CD4-positive, alpha-beta T cell treated with Interleukin-15 for 1 hour (primary cell): ENCODE data around the gene PPP2R5D.

Experiments used
- DNase-seq: peaks from one replicate; pipeline ENCODE4 v3.0.0-alpha.2; 2020

The PPP2R5D gene

DNA sequence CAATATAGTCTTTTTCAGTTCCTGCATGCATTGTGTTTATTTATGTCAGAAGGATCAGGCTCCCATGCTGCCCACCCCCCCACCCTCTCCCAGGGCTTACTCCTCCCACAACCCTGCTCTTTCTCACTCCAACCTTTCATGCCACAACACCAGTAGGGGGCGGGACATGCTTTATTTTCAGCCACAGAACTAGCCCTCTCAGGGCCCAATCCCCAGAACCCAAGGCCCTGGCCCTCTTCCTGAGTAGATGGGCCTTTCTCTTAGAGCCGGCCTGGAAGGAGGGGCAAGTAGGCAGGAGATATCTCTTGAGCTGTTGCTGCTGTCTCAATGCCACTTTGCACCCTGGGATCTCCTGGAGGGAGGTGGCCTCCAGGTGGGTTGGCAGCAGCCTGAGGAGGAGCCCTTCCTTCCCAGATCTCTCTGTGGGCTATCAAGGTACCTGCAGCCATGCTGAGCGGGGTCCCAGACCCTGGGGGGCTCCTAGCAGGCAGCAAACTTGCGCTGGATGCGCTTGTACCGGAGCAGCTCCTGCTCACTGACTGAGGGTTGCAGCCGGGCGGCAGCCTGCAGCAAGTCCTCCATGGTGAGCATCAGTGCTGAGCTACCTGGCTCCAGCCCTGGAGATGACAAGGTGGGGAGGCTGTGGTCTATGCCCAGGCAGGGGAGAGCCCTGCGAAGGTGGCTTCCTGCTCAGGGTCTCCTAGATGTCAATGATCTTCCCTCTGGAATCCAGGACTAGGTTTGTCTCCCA, 20.3 kb upstream of the PPP2R5D start:
- no peak for DNase-seq

DNA sequence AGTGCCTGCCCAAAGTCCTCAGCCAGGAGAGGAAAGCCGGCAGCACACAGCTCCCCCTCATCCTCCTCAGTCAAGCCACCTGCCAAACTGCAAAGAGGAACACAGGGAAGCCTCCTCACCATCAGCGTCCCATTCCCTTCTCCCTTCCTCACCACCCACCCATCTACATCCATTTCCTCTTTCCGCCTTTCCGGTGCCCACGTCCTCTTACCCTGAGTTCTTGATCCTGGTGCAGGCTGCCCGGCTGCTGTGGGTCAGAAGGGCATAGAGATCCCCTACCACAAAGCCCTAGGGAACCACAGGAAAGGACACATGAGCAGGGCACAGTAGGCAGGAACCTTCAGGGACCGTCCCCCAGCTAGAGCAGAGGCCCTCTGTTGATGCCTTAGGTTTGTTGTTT, 17.8 kb upstream of the PPP2R5D start:
- no peak for DNase-seq

GRCh38 chr6:42967228-42967627, 17.1 kb upstream of the PPP2R5D start:
- DNase-seq: no peak

DNA sequence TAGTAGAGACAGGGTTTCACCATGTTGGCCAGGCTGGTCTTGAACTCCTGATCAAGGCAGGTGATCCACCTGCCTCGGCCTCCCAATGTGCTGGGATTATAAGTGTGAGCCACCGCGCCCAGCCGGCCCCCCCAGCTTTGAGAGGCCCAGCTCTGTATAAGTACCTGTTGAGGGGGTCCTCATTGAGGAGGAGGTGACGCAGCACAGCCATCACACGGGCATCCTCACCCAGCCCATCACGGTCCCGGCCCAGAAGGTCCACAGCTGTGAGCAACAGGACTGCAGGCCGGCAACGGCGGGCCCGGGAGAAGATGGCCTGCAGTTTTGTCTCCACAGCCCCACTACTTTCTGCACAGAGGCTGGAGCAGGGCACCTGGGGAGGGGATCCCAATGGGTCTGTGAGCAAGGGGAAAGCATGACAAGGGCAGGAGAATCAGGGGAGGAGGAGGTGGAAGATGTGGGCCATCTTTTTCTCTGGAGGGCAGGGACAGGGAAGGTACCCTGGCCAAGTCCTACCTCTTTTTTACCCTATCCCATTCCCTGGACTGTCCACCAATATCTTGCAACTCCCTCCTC, 16.2 kb upstream of the PPP2R5D start:
- no peak for DNase-seq

DNA sequence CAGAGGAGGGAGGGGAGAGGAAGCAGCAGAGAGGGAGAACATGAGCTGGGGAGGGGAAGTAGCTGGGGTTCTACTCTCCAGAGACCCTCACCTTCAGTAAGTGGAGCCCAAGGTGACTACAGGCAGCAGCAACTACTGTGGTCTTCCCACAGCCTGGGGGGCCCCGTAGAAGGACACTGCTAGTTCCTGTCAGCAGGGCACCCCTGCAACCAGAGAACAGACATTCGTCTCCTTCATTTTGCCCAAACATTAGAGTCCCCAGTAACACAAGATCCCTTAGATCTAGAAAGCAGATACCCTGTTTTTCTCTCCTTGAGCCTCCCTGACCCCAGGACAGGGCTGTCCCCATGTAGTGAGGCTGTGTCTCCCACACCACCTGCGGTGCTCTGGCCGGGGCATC, 15.6 kb upstream of the PPP2R5D start:
- no peak for DNase-seq

- DNase-seq: no peak
Observed at GRCh38 chr6:42969431-42969830, 14.9 kb upstream of the PPP2R5D start.

- no peak for DNase-seq
Observed at GRCh38 chr6:42969934-42970333, 14.4 kb upstream of the PPP2R5D start.

- no peak for DNase-seq
Observed at GRCh38 chr6:42970871-42971612, 13.3 kb upstream of the PPP2R5D start.

DNA sequence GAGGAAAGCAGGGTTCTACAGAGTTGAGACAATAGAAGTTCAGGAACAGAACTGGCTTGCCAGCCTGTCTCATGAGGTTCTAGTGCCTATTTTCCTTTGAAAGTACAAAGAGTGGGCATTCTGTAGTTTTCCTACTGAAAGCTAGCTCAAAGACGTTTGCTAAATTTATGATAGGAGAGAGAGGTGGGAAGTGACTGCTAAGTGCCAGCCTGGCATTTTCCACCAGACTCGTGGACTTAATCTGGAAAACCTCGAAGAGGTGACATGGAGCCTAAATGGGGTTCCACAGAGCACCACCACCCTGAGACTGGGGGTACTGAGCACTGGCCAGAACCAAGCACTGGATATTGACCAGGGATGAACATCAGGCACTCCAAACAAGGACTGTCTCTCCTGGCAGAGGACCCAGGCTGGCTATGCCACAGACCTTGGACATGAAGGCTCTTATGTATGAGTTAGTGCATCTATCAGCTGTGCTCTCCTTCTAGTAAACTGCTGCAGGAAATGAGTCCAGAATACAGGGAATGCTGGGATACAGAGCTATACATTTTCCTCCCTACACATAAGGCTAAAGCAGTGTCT, 12.5 kb upstream of the PPP2R5D start:
- no peak for DNase-seq

- no peak for DNase-seq
Observed at GRCh38 chr6:42973926-42974325, 10.4 kb upstream of the PPP2R5D start.

DNA sequence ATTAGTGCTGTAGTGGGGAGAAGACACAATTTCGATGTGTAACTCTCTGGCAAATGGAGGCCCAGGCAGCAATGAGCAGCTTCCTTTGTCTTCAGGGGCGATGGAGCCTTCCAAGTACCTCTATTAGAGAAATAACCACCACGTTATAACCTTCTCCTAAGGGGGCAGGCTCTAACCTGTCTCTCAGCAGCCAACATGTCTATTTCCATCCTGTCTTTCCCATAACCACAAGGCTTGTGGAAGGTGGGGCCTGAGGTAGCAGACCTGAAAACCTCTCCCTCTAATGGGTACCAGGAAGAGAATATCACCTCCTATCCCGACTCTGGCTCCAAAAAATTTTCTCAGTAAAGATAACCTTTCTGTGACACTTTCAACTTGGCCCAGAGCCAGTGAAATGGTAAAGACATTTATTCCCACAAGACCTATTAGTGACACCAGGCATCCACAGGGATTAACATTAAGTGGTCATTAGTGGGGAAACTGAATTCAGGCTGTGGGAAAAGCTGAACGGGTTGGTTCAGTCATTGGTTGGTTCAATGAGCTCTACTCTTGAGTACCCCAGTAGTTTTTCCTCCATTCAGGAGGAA, 9.4 kb upstream of the PPP2R5D start:
- no peak for DNase-seq

DNA sequence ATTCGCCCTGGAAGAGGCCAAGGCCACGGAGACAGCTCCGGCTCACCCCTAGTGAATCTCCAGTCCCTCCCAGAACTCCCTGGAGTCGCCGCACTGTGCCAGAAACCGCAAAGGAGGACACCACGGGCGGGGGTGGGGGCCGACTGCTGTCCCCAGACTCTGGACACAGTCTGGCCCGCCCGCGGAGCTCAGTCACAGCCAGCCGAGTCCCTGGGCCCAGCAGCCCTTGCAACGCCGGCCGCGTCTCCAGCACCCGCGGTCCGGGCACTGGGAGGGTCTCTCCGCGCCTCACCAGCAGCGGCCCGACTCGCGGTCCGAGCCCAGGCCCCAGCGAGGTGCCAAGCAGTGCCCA, 5.9 kb upstream of the PPP2R5D start:
- DNase-seq: no peak

DNA sequence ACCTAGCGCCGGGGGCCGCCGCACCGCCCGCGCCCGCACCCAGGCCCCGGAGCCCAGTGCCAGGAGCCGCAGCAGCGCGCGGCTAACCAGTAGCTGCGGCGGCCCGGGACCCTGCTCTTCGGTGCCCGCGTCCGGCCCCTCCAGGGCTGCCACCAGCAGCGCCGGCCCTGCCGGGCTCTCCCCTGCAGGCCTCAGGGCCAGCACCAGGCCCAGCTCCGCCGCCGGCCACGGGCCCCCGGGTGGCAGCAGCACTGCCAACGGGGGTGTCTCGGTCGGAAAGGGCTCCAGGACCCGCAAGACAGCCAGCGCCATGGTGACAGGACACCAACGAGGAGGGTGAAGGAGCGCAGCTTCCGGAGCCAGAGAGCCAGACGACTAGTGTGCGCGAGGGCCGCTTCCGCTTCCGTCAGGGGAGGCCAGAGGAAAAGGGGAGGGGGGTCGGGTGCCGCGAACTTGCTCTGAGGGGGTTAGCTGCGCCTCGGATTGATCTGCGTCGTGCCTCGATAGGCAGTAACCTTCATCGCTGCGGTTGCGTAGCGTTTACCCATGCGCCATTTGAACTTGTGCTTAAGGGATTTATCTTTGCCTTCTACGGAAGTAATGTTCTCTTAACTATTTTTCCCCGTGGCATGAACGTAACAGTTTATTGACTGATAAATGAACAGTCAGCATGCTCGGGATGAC, 5.4 kb upstream of the PPP2R5D start, which contains the start of gene PEX6:
Gene PEX6, minus strand, starts transcription at position 343 of the 684 bp plus-strand sequence. Its CDS starts 31 bp downstream, at position 312.
- peak; percentile 95 for DNase-seq

DNA sequence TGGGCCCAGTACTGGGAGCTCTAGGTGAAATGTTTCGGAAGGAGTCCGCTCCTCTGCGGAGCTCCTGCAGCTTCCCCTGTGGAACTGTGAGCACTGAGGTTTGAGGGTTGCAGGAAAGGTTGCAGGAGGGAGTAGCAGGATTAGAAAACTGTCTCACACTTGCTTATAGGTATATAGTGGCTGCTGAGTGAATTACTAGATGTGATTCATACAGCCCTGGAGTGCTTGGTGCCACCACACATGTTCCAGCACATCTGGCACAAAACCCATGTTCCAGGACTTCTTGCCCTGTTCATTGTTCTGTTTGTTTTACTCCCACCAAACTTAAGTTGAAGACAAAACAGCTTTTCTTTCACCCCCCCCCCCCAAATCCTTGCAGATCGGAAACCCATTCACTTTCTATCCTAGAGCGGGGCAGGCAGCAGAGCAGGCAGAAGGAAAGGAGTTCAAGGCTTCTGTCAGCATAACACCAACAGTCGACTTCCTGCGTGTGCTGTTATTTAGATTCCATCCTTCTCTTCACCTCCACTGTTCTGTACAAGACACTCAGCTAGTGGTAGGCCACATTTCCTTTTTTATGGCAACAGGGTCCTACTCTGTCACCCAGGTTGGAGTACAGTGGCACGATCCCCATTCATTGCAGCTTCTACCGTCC, 4.7 kb upstream of the PPP2R5D start:
- no peak for DNase-seq

GRCh38 chr6:42981836-42982235, 2.5 kb upstream of the PPP2R5D start:
- no peak for DNase-seq

GRCh38 chr6:42984924-42985475, 630 bp downstream of the PPP2R5D start:
- no peak for DNase-seq

DNA sequence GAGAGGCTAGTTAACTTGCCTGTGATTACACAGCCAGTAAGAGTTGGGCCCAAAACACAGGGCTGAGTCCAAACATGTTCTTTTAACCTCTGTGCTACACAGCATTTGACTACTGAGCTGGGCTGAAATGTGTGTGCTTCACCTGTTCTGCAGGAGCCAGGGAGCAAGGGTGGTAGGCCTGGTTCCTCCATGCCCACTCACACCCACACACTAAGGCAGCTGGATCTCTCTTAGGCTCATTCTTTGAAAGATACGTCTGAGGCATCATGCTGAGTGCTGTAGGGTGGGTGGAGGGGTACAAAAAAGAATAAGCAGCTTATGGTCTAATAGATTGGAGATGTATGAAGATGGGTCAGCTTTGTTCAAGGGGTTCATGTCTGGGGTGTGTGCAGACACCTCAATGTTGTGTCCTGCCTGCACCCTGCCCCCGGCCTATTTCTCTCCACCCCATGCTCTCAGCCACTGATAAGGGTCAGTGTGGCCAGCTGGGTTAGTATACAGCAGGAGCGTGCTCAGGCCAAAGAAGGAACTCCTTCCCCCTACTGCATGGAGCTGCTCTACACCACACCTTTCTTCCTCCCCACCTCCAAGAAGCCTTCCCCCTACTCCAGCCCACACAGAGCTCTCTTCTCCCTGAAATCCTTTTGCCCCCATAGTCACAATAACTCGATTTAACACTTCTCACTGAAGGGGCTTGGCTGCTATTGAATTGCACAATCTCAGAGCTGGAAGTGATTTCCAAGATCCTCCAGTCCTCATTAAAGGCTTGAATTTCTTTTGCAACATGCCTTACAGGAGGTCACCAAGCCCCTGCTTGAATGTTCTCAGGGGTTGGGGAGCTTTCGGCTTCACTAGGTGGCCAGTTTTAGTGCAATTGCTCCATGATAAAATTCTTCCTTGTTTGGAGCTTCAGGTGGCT, 3.4 kb downstream of the PPP2R5D start:
- no peak for DNase-seq

DNA sequence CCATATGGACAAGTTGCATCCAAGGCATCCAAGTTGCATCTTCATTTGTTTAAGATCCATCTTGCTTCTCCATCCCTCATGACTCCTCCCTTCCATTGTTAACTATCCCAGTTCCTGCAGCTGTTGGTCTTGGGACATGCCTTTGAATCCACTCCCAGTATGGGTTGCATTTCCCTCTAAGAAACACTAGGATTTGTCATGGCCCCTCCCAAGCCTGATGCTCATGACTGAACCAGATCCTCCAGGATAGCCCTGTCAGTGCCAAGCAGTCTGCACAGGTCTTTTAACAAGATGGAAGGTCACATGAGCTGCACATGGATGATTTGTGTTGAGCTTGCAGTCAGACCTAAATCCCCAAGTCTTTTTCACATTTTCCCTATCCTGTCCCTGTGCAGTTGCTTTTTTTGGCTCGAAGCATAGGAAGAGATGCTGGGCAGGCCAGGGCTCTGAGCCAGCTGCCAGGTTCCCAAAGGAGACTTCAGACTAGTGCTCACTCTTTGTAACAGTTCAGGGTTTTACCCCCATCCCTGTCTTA, 4.2 kb downstream of the PPP2R5D start:
- DNase-seq: no peak

GRCh38 chr6:42989923-42990322, 5.6 kb downstream of the PPP2R5D start:
- DNase-seq: no peak

DNA sequence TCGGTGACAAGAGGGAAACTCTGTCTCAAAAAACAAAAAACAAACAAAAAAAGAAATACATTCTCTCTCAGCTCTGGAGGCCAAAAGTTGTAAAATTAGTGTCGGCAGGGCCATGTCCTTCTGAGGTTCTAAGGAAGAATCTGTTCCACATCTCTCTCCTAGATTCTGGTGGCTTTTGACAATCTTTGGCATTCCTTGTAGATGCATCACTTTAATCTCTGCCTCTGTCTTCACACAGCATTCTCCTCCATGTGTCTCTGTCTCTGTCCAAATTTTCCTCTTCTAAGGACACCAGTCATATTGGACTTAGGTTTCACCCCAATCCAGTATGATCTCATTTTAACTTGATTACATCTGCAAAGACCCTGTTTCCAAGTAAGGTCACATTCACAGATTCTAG, 9.1 kb downstream of the PPP2R5D start:
- DNase-seq: no peak
